Uterus (tissue), 2 donors: ENCODE data around the gene CTSL.

Source experiments
- POLR2A ChIP-seq, 2 donors: fragments of 450-650 bp; IDR thresholded peaks; one replicate each; pipeline ENCODE4 v1.6.1; 2016; ENCODE audit warnings: antibody characterized with exemption in 2 of 2, mild to moderate bottlenecking in 1 of 2, moderate library complexity in 1 of 2
- TF ChIP-seq, protein P1 (sequence below), 4 experiments: fragments of 200-600 bp in 2 of 4; fragments of 450-650 bp in 2 of 4; sonication (generic) in 2 of 4; IDR thresholded peaks; one replicate each; pipeline ENCODE4 v1.5.1; 2016 to 2019; ENCODE audit warnings: antibody characterized with exemption in 4 of 4, mild to moderate bottlenecking in 2 of 4, moderate library complexity in 1 of 4

DNA sequence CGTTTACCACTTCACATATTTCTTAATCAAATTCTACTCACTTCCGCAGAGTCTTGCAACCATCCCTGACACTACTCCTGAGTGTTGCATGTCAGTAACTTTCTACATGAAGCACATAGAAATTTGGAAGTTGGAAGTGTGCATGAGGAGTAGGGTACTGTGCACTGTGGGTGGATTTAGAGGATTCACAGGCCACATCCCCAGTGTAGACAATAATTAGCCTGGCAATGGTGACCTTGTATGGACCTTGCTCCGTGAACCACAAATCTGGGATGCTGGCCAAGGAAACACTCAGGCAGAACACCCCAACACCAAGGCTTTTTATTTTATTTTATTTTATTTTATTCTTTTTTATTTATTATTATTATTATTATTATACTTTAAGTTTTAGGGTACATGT, 25.5 kb downstream of the CTSL start:
- TF ChIP-seq, protein P1, sequence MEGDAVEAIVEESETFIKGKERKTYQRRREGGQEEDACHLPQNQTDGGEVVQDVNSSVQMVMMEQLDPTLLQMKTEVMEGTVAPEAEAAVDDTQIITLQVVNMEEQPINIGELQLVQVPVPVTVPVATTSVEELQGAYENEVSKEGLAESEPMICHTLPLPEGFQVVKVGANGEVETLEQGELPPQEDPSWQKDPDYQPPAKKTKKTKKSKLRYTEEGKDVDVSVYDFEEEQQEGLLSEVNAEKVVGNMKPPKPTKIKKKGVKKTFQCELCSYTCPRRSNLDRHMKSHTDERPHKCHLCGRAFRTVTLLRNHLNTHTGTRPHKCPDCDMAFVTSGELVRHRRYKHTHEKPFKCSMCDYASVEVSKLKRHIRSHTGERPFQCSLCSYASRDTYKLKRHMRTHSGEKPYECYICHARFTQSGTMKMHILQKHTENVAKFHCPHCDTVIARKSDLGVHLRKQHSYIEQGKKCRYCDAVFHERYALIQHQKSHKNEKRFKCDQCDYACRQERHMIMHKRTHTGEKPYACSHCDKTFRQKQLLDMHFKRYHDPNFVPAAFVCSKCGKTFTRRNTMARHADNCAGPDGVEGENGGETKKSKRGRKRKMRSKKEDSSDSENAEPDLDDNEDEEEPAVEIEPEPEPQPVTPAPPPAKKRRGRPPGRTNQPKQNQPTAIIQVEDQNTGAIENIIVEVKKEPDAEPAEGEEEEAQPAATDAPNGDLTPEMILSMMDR (IDR thresholded peaks at IDR 0.05), result no peak
- TF ChIP-seq POLR2A (IDR thresholded peaks at IDR 0.05), result no peak
